ENCODE data around the gene TYW1B.
"Not testable (repeated sequence)": the region's sequence is repeated elsewhere in the genome, so short reads cannot be mapped to it uniquely, and the experiment has no call there.

DNA sequence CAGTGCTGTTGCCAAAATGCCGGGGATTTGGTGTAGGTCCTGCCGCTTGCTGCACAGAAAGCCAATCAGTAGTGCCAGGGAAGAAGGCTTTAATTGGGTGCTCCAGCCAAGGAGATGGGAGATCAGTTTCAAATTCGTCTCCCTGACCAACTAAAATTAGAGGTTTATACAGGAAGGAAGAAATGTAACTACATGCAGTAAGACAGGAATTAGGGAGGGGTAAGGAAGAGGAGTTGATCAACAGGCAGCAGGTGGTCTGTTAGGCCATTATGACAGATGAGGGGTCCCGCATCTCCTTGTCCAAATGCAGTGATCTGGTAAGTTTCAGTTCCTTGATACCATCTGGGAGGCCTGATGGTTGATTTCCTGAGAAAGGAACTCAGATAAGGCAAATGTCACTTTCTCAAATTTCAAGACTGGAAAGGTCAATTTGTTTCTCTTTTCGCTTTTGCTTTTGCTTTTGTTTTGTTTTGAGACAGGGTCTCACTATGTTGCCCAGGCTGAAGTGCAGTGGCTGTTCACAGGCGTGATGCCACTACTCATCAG lies 13.0 kb upstream of the TYW1B start:
- TF ChIP-seq, protein P1, sequence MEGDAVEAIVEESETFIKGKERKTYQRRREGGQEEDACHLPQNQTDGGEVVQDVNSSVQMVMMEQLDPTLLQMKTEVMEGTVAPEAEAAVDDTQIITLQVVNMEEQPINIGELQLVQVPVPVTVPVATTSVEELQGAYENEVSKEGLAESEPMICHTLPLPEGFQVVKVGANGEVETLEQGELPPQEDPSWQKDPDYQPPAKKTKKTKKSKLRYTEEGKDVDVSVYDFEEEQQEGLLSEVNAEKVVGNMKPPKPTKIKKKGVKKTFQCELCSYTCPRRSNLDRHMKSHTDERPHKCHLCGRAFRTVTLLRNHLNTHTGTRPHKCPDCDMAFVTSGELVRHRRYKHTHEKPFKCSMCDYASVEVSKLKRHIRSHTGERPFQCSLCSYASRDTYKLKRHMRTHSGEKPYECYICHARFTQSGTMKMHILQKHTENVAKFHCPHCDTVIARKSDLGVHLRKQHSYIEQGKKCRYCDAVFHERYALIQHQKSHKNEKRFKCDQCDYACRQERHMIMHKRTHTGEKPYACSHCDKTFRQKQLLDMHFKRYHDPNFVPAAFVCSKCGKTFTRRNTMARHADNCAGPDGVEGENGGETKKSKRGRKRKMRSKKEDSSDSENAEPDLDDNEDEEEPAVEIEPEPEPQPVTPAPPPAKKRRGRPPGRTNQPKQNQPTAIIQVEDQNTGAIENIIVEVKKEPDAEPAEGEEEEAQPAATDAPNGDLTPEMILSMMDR (IDR thresholded peaks at IDR 0.05; ENCODE audit: insufficient read depth, low read depth, low read length): not testable (repeated sequence)
- not testable (repeated sequence) for TF ChIP-seq EZH2 (IDR thresholded peaks at IDR 0.05; ENCODE audit: insufficient read depth, low read length)

All from astrocyte (in vitro differentiated cells and primary cell).